Uterus (tissue), 2 donors: ENCODE results near the gene SPATA31E1.

ENCODE experiments used
- POLR2A ChIP-seq, 2 donors: fragments of 450-650 bp; IDR thresholded peaks; one replicate each; pipeline ENCODE4 v1.6.1; 2016; ENCODE audit warnings: antibody characterized with exemption in 2 of 2, mild to moderate bottlenecking in 1 of 2, moderate library complexity in 1 of 2
- TF ChIP-seq, protein P1 (sequence below), 4 experiments: fragments of 200-600 bp in 2 of 4; fragments of 450-650 bp in 2 of 4; sonication (generic) in 2 of 4; IDR thresholded peaks; one replicate each; pipeline ENCODE4 v1.5.1; 2016 to 2019; ENCODE audit warnings: antibody characterized with exemption in 4 of 4, mild to moderate bottlenecking in 2 of 4, moderate library complexity in 1 of 4

DNA sequence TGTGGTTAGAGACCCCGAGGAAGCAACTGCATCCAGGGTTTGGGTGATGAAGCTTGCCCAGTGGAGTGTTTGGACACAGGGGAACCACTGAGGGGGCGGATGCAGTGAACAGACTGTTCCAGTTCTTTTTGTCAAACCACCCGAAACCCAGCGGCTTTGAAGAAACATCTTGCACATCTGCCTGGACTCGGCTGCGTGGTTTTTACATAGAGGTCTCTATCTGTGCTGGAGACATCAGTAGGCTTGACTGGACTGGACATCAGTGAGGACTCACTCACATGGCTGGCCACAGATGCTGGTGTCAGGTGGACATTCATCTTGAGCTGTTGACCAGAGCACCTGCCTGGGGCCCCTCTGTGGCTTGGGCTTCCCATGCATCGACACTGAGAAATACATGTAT is 15.3 kb upstream of the SPATA31E1 start:
- TF ChIP-seq, protein P1, sequence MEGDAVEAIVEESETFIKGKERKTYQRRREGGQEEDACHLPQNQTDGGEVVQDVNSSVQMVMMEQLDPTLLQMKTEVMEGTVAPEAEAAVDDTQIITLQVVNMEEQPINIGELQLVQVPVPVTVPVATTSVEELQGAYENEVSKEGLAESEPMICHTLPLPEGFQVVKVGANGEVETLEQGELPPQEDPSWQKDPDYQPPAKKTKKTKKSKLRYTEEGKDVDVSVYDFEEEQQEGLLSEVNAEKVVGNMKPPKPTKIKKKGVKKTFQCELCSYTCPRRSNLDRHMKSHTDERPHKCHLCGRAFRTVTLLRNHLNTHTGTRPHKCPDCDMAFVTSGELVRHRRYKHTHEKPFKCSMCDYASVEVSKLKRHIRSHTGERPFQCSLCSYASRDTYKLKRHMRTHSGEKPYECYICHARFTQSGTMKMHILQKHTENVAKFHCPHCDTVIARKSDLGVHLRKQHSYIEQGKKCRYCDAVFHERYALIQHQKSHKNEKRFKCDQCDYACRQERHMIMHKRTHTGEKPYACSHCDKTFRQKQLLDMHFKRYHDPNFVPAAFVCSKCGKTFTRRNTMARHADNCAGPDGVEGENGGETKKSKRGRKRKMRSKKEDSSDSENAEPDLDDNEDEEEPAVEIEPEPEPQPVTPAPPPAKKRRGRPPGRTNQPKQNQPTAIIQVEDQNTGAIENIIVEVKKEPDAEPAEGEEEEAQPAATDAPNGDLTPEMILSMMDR (IDR thresholded peaks at IDR 0.05), result no peak
- TF ChIP-seq POLR2A (IDR thresholded peaks at IDR 0.05), result no peak
